ENCODE results near the gene S100A1. TPM values are rescaled to one million over a fixed set of nuclear protein-coding genes. Genes with fewer than 3 reads are reported as not detected.

Gene S100A1
- total and polyA plus RNA-seq, 2 of the 8 experiments (the other 6 are each of a cell fraction or from before 2014, with no cell fraction given): 2.0 TPM; not detected in 1

DNA sequence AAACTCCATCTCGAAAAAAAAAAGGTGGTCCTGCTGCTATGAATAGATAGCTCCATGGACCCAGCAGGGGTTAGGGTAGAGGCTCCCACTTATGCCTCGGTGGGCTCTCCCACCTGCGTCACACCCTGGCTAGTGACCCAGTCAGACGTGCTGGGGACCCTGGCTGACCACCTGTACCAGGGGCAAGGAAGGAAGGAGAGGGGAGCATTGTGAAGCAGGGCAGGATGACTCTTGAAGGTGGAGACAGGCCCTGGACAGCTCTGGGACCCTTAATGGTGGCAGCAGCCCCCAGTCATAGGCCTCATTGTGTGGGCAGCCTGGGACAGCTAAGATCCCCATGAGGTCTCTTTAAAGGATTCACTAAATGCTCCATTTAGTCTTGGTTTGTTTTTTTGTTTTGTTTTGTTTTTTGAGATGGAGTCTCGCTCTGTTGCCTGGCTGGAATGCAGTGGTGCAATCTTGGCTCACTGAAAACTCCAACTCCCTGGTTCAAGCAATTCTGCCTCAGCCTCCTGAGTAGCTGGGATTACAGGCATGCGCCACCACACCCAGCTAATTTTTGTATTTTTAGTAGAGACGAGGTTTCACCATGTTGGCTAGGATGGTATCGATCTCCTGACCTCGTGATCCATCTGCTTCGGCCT, 19.9 kb downstream of the S100A1 start:
- peaks cover 0 to 3% (median 0%) of the 10 kb centered on the region in 4 experiments; a peak in 1 of 7 replicates for H3K4me1 ChIP-seq (replicated peaks in 1 of 4; ENCODE audit: control insufficient read depth in 3 of 4, insufficient read depth in 4 of 4, low read length in 3 of 4)
- POLR2A ChIA-PET (ENCODE audit: partially characterized antibody): interaction anchor here (0.6 to 16.2 kb wide), 18 partner anchors 8 to 329 kb away, joined by 3 to 343 read pairs (median 4); partner anchors contain the start of genes CHTOP, ILF2, JTB and S100A1
- H3K9ac ChIP-seq (replicated peaks in 1 of 4; ENCODE audit: extremely low read depth in 1 of 4, low read depth in 3 of 4, low read length in 3 of 4): no peak overlapping the region
- H2BK120ac ChIP-seq (replicated peaks; ENCODE audit: low read depth, low read length): no peak overlapping the region
- H3K18ac ChIP-seq (ENCODE audit: extremely low read depth, low read length): no peak overlapping the region; the same call in 1 of the 2 replicates
- H3K23ac ChIP-seq (ENCODE audit: insufficient read length): no peak overlapping the region
- H4K5ac ChIP-seq (ENCODE audit: insufficient read length, low read depth, low read length): no peak overlapping the region
- H3K27ac ChIP-seq (ENCODE audit: low read depth, low read length): no peak overlapping the region
- H3K23me2 ChIP-seq (ENCODE audit: low read depth, low read length): no peaks in the 10 kb centered on the region
- H3K9me3 ChIP-seq (ENCODE audit: insufficient read depth in 2 of 2, low read depth in 1 of 2, low read length in 1 of 2): no peaks in the 10 kb centered on the region
- CTCF ChIA-PET (ENCODE audit: partially characterized antibody): interaction anchor here (0.6 to 3.1 kb wide), 11 partner anchors 10 to 630 kb away, joined by 3 to 13 read pairs (median 5); partner anchors contain the start of genes CHTOP, S100A1, S100A13 and S100A6
- no peak overlapping the region for H2BK12ac ChIP-seq (ENCODE audit: low read depth, low read length)
- no peak overlapping the region for H2AFZ ChIP-seq (ENCODE audit: low read length)
- no peak overlapping the region for H3K4ac ChIP-seq (replicated peaks; ENCODE audit: insufficient read length, low read depth, low read length)
- peak overlapping the region; percentile 83; the same call in 1 of the 2 replicates for H4K8ac ChIP-seq (ENCODE audit: extremely low read depth, insufficient read depth, low read length)
- H3K79me1 ChIP-seq (ENCODE audit: low read depth, low read length): no peaks in the 10 kb centered on the region
- H4K91ac ChIP-seq (replicated peaks; ENCODE audit: insufficient read length, low read length): no peak overlapping the region
- no peak overlapping the region for H3K4me2 ChIP-seq (ENCODE audit: insufficient read depth in 1 of 2, low read depth in 2 of 2, low read length in 2 of 2)
- H3K56ac ChIP-seq (replicated peaks; ENCODE audit: insufficient read length, low read depth, low read length): no peak overlapping the region
- H2AK5ac ChIP-seq (ENCODE audit: low read depth, low read length): 0 out of 2 replicates have a peak overlapping the region, but pooled peaks have one; percentile 75
- no peak for DNase-seq (ENCODE audit: low read depth in 1 of 2, low spot score in 2 of 2)
- TF ChIP-seq USF2 (IDR thresholded peaks at IDR 0.05; ENCODE audit: low read length): no peak
- TF ChIP-seq POLR2A (IDR thresholded peaks at IDR 0.05; ENCODE audit: control extremely low read depth in 1 of 2, low read depth in 2 of 2, low read length in 2 of 2): 0 out of 3 replicates have a peak, but pooled peaks of 1 of the 2 experiments have one; percentile 26
- peak; percentile 65 for TF ChIP-seq POLR2AphosphoS5 (IDR thresholded peaks at IDR 0.05; ENCODE audit: low read depth, low read length)
- H2BK5ac ChIP-seq (ENCODE audit: low read depth, low read length): no peak overlapping the region
- 89% methylated on average over 10 of the region's 10 CpGs; no CpG with 5 or more reads in 1 of the 2 experiments for WGBS, 2 experiments (ENCODE audit: extremely low coverage in 1 of 2, insufficient coverage in 1 of 2, insufficient read length in 1 of 2, insufficient replicate concordance in 2 of 2, low coverage in 1 of 2, low lambda C conversion rate in 2 of 2, missing lambda C conversion rate in 1 of 2)
- no peaks in the 10 kb centered on the region for H3K27me3 ChIP-seq (replicated peaks in 1 of 4; ENCODE audit: control insufficient read depth in 3 of 4, extremely low read depth in 1 of 4, insufficient read depth in 3 of 4, low read length in 3 of 4)
- H3K4me3 ChIP-seq (ENCODE audit: extremely low read depth in 1 of 4, insufficient read depth in 2 of 4, low read depth in 3 of 4, low read length in 4 of 4): no peak overlapping the region
- H3K36me3 ChIP-seq (ENCODE audit: control insufficient read depth in 2 of 4, insufficient read depth in 4 of 4, low read length in 3 of 4): peaks cover 15 to 30% (median 27%) of the 10 kb centered on the region in 4 experiments
- no peak overlapping the region for H2BK20ac ChIP-seq (ENCODE audit: low read length)
- FAIRE-seq: no peak
- H4K20me1 ChIP-seq (replicated peaks in 1 of 2; ENCODE audit: control insufficient read depth in 1 of 2, insufficient read depth in 2 of 2, low read length in 2 of 2): peaks cover 3% of the 10 kb centered on the region in 2 experiments
- H3K14ac ChIP-seq (ENCODE audit: insufficient read length): no peak overlapping the region
- no peak overlapping the region for H2BK15ac ChIP-seq (ENCODE audit: low read length)
- H3K79me2 ChIP-seq (ENCODE audit: control insufficient read depth in 1 of 2, insufficient read depth in 2 of 2, low read length in 2 of 2): no peaks in the 10 kb centered on the region

Measured in H1 (cell line).